Stimulated activated CD4-positive, alpha-beta T cell treated with anti-CD3 and anti-CD28 coated beads, Interleukin-15, amount 100 ng/mL, for 1 hour (primary cell): ENCODE results near the gene ADCK1.
A peak's percentile ranks its signal among the peaks of the same experiment; 100 is the strongest.
"Not testable (repeated sequence)": the region's sequence is repeated elsewhere in the genome, so short reads cannot be mapped to it uniquely, and the experiment has no call there.

ENCODE experiments used
- DNase-seq, 2 donors: peaks; one replicate each; pipeline ENCODE4 v3.0.0-alpha.2; 2020; ENCODE audit warnings: low read depth in 1 of 2, low spot score in 1 of 2

The ADCK1 gene, protein sequence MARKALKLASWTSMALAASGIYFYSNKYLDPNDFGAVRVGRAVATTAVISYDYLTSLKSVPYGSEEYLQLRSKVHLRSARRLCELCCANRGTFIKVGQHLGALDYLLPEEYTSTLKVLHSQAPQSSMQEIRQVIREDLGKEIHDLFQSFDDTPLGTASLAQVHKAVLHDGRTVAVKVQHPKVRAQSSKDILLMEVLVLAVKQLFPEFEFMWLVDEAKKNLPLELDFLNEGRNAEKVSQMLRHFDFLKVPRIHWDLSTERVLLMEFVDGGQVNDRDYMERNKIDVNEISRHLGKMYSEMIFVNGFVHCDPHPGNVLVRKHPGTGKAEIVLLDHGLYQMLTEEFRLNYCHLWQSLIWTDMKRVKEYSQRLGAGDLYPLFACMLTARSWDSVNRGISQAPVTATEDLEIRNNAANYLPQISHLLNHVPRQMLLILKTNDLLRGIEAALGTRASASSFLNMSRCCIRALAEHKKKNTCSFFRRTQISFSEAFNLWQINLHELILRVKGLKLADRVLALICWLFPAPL

DNA sequence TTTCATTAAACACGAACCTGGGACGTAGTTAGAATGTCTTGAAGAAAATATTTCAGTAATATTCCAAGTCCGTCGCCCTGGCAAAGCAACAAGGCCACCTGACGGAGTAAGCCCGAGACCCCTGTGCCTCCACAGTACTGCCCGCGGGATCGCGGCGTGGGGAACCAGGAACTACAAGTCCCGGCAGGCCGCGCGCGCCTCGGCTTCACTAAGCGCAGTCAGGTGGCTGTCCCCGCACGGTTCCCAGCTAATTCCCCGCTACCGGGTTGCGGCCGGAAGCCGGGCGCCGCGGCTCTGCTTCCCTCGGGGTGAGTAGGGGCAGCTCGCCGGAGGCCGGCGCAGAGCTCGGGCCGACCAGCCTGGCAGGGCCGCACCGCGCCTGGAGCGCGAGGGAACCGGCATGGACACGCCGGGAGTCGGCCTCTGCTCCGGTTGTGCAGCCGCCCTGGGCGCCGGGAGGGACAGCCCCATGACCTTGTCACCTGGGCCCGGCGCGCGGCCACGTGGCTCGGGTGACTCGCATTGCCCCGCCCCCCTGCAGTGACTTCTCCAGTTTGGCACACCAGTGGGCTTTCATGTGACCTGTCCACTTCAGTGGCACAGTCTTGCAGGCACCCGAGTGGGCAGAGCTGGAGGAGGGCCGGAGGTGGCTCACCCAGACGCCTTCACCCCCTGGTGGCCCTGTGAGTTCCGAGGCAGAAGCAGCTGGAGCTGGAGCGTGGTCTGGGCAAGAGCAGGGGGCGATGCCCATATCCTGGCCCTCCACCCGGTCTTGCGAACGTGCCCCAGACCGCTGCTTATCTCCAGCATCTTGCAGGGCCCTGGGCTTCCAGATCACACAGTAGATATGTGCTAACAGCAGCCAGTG, at the start of gene ADCK1:
Gene ADCK1, plus strand, starts transcription at position 247 of the 868 bp plus-strand sequence. CDS start 18,870 bp downstream, outside the sequence.
- peak; percentile 65 to 77 for DNase-seq

DNA sequence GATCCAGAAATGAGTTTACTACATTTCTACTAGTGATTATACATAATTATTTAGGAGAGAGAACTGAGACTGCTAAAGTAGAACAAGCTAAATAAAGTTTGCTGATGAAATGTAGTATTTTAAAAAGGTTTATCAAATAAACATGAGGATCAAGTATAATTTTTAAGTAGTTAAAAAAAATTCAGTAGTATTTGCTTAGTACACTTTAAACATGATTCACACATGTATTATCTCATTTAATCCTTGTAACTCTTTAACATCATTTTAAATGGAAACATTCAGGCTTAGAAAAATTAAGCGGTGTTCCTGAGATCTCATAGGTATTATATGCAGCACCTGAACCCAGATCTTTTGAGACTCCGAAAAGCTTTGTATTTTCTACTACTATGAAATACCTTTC, 47.6 kb upstream of the ADCK1 start:
- no peak for DNase-seq

DNA sequence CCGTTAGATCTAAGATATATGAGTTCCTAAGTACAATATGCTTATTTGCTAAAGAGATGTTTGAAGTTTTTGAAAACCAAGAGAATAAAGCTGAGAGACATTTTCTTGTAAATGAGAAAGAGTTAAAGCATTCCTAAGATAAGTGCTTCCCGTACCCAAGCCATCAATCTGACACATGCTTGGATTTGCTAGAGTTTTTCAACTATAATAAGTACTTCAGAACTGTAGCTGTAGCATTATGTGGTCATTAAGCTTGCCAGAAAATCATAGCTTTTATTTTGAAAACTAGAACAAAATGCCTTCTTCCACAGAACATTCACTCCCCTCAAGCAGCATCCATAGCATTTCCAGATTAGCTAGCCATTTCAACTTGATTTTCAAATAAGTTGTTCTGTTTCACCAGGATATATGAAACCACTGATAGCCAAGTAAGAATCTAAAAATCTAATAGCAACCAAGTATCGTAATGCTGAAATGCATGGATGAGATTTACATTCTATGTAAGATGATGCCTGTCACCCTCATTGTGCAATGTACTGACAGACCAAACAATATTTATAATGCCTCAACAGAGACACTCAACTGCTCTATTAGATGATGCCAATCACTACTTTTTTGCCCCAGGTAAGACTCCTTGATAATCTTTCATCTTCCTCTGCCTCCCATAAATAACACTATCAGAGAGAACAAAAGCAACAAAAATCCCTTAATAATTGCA, 47.0 kb upstream of the ADCK1 start:
- no peak for DNase-seq

DNA sequence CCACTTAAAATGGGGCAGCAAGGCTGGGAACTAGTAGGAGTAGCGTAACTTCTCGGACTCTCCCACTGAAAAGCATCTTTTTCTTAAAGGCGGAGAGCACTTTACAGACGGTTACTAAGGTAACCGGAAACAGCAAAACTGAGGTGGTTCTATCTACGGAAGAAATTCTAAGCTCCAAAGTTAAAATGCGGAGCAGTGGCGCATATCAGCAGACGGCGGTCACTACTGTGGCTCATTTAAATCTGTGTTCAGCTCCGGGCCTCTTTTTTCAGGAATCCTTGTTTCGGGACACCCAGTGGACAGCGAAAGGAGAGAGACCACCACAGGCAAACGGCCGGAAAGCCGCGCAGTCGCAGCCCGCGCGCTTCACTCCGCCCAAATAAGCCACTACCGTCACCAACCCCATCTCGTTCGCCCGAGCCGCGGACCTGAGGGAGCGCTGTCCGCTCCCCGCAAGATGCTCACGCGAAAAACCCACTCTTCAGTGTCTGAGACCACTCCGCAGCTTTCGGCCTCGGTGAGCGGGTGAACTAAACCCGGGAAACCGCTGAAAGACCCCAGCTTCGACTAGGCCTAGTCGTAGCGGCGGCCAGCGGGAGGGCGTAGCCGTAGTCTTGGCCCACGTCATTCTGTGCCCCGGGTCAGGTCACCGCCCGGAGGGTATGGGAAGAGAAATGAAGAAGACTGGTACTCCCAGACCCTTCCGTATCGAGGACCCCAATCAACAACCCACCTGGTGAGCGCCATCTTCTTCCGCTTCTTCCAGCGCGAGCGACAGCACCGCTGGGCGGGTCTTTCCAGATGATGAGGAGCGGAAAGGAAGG, 39.3 kb upstream of the ADCK1 start, which contains the start of gene SNW1:
Gene SNW1, minus strand, starts transcription at position 776 of the 824 bp plus-strand sequence. Its CDS starts 29 bp downstream, at position 747.
- DNase-seq = peak; percentile 77 to 78

DNA sequence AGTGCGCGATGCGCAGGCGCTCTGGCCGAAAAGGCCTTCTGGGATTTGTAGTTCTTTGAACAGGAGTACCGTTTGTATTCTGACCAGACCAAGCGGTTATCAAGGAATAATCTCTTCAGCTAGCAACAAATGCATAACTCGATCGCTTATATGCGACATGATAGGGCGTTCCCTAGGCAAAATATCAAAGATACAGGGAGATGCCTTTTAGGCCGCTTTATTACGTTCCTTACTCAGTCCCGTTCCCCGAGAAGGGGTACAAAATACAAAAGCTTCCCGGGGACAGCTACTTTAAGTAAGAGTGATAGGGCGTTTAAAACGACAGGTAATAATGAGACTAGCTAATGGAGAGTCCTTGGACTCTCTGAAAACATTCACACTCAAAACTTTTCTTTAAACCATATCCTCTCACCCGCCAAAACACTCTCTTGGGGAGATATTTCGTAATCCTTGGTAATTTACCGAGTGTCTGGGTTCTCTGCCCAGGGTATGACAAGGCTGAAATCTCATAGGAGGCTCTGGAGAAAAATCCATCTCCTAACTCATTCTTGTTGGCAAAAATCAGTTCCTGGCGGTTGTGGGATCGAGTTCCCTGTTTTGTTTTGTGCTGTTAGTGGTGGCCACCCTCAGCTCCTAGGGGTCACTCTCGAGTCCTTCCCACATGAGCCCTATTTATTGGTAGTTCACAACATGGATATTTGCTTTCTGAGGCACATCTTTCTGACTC, 38.5 kb upstream of the ADCK1 start:
- no peak for DNase-seq

DNA sequence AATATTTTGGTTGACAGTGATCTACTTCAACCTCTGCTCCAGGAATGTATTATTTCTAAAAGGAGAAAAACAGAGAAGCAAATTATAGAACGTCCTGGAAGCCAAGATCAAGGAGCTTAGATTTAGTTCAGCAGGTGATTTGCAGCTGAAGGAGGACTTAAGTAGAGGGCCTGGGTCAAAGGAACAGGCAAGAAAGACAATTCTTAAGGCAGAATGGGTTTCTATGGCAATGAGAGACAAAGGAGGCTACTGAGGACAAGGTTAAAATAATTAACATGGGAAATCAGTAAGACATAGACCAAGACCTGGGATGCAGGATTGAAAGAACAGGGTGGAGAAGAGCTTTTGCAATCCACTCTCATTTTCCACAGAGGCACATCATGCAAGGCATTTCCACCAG, 36.6 kb upstream of the ADCK1 start:
- no peak for DNase-seq

DNA sequence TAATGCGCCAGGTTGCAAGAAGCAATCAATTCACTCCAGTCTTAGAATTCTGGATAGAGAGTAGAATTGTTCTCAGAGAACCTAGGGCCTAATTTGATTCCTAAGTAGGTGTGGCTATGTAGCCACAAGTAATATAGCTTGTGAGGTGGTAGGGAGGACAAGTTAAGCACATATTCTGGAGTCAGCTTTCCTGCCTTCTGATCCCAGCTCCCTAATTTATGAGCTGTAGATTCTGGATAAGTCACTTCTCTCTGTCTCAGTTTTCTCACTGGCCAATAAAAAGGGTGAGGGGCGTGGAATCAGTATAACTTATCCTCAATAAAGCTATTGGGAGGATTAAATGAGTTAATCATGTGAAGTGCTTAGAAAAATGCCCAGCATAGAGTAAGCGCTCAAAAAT, 35.9 kb upstream of the ADCK1 start:
- no peak for DNase-seq

DNA sequence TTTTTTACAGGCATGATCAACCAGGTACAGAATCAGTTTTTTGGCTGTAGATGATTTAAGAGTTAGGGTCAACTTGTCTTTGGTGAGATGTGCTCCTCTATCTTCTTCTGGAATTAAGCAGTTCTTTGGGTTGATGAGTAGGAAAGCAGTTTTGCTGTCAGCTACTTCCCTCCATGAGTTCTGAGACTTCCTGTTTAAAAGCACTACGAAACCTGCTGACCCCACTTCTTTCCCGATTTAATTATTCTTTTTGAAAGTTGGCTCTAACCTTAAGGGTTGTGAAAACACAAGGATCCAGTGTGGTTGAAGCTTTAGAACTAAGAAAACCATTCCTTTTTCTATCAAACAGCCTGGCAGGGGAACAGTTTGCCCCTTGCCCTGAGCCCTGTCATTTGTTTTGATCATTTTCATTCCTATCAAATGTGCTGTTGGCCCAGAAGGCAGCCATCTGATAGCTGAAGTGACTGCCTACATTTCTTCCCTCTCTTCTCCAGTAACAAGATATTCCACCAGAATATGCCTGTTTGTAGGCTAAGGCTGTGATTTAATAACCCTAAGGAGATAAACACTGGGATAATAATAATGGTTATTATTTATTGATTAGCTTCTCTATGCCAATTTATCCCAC, 31.4 kb upstream of the ADCK1 start:
- not testable (repeated sequence) for DNase-seq

DNA sequence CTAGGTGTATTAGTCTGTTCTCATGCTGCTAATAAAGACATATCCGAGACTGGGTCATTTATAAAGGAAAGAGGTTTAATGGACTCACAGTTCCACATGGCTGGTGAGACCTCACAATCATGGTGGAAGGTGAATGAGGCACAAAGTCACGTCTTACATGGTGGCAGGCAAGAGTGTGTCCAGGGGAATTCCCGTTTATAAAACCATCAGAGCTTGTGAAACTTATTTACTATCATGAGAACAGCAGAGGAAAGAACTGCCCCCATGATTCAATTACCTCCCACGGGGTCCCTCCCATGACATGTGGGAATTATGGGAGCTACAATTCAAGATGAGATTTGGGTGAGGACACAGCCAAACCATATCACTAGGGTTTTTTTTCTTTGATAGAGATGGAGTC, 25.9 kb upstream of the ADCK1 start:
- DNase-seq = not testable (repeated sequence)

DNA sequence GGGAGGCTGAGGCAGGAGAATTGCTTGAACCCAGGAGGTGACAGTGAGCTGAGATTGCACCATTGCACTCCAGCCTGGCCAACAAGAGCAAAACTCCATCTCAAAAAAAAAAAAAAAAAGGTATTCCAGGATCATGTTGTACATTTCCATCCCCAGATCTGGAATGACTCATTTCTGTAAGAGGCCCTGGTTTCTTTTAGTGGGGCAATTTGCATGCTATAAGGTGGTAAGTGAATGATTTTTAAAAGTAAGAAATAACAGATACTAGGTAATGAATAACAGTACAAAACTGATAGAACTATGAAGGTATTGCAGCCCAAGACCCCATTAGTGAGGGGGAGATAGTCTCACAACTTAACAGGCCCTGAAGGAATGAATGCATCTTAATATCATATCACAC, 17.7 kb upstream of the ADCK1 start:
- DNase-seq = no peak

DNA sequence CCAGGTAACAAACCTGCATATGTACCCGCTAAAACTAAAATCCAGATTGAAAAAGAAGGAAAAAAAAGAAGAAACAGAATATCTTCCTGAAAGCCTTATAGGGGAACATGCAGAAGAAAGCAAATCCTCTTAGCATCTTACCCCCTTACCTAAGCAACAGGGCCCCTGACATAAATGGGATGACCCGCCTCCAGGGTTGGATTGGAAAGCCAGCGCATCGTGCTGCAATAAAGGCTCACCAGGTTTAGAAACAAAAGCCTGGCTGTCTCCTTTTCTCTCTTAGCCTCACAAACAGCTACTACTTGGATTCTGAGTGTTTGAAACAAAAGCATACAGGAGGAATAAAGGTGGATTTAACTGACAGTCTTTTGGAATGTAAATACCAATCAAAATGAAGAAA, 13.8 kb upstream of the ADCK1 start:
- no peak for DNase-seq

DNA sequence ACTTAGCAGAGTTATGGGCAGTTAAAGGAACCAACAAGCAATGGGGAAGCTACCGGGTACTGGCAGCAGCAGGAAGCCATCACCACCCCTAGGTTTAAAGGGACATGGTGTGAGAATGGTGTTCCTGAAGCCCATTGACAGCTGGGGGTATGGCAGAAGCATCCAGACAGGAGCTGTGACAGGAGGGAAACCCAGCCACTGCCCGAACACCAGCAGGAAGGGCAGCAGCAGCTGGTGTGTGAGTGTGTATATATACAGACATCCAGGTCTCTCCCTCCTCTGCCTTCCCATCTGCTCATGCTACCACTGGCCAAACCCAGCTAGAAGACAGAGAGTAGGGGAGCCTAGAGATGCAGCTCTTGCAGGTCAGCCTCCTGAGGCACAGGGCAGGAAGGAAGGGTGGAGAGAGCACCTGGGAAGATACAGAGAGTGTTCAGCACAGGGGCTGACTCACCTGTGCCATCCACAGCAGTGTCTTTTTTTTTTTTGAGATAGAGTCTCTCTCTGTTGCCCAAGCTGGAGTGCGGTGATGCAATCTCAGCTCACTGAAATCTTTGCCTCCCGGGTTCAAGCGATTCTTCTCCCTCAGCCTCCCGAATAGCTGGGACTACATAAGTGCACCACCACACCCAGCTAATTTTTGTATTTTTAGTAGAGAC, 9.2 kb upstream of the ADCK1 start:
- DNase-seq = no peak

DNA sequence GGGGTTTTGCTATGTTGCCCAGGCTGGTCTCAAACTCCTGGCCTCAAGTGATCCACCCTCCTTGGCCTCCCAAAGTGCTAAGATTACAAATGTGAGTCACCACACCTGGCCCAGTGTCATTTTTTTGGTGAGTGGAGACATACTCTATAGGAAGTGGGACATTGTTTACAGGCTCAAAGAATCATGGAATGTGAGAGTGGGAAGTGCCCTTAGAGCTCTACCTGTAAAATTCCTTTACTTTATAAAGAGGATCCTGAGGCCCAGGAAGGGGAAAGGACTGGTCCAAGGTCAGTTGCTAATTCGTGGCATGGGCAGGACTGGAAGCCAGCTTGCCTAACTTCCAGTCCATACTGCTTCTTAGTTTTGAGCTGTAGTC, 8.7 kb upstream of the ADCK1 start:
- no peak for DNase-seq

DNA sequence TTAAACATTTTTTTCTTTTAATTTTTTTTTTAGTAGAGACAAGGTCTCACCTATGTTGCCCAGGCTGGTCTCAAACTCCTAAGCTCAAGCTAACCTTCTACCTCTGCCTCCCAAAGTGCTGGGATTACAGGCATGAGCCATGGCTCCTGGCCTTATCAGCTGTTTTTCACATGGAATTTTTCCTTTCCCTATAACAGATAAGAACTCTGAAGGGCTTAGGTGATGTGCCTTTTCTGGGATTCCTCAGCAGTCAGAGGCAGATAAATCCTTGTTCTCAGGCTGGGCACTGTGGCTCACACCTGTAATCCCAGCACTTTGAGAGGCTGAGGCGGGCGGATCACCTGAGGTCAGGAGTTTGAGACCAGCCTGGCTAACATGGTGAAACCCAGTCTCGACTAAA, 6.7 kb upstream of the ADCK1 start:
- DNase-seq = not testable (repeated sequence)

DNA sequence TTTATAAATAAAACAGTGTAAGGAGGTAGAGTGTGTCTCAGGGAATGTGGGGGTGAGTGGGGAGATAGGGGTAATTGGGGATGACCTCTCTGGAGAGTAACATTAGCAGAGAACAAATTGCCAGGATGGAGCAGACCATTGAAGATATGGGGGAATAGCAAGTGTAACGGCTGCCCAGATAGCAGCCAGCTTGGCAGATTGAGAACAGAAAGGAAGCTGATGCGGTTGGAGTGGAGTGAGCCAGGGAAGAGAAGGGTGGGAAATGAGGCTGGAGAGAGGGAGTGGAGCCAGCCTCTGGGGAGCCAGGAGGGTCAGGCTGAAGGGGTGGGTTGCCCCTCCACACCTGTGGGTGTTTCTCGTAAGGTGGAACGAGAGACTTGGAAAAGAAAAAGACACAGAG, 5.6 kb upstream of the ADCK1 start:
- DNase-seq = no peak

DNA sequence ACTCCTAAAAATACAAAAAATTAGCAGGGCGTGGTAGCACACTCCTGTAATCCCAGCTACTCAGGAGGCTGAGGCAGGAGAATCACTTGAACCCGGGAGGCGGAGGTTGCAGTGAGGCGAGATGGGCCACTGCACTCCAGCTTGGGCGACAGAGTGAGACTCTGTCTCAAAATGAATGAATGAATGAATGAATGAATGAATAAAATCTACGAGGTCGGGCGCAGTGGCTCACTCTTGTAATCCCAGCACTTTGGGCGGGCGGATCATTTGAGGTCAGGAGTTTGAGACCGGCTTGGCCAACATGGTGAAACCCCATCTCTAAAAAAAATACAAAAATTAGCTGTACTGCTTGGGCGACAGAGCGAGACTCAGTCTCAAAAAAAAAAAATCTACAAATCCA, 453 bp upstream of the ADCK1 start:
- not testable (repeated sequence) for DNase-seq

DNA sequence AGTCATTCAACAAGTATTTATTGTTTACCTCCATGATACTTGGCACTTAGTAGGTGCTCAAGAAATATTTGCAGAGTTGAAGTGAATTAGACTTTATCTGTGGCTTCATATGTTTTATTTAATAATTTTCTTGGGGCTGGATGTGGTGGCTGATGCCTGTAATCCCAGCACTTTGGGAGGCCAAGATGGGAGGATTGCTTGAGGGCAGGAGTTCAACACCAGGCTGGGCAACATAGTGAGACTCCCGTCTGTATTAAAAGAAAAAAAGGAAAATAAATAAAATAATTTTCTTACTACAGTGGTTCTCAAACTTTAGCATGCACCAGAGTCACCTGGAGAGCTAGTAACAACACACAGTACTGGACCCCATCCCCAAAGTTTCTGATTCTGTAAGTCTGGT, 905 bp downstream of the ADCK1 start:
- DNase-seq = no peak

DNA sequence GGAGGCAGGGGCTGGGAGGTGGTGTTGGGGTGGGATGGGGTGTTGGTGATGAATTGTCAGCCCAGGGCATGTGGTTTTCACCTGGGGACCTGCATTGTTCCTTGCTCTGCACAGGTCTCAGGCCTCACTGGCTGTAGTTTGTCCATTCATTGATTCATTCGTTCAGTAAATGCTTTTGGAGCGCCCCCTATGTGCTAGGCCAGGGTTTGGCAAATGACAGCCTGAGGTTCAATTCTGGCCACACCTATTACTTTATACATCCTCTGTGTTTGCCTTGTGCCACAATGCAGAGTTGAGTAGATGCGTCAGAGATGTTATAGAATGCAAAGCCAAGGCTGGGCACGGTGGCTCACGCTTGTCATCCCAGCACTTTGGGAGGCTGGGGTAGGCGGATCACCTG, 4.7 kb downstream of the ADCK1 start:
- DNase-seq = no peak

DNA sequence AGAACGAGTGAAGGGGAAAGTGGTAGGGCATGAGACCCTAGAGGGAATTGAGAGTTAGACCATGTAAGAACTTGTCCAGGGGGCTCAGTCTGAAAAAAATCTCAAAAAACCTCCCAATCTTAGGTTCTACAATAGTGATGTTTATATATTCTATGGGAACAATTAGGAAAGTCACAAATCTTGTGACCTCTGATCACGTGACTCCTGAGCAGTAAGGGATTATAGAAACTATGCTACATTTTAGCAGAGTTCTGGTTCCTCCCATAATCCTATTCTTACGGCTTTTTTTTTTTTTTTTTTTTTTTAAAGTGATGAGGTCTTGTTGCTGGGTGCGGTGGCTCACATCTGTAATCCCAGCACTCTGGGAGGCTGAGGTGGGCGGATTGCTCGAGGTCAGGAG, 5.8 kb downstream of the ADCK1 start:
- no peak for DNase-seq
